GM12878 (cell line): Measurements from ENCODE around the gene PLTP. TPM values are rescaled to one million over a fixed set of nuclear protein-coding genes. Genes with fewer than 3 reads are reported as not detected.

ENCODE experiments used
- ATAC-seq: fragments of 200-7000 bp; cut with Tn5 transposase; 3 replicates; pipeline ENCODE4 v1.9.1; 2020; ENCODE audit warnings: mild to moderate bottlenecking, moderate library complexity
- BruUV-seq: library from RNA; stranded (reverse); fragments of 400-500 nt; replicated peaks from 2 replicates; lab custom pipeline; 2021; lab: Mats Ljungman, UMichigan
- CTCF ChIA-PET: fragments of 300-600 bp; sonication (Branson Sonifier 250); formaldehyde crosslinking; extraction: SDS; loops from one replicate; lab custom pipeline; 2021; ENCODE audit warnings: inconsistent platforms; lab: Yijun Ruan, JAX
- POLR2A ChIA-PET: fragments of 350-600 bp; formaldehyde crosslinking; extraction: SDS; loops from one replicate; lab custom pipeline; 2021; ENCODE audit warnings: inconsistent platforms; lab: Charles Lee
- RAD21 ChIA-PET: fragments of 300-600 bp; sonication (Branson Sonifier 250); formaldehyde crosslinking; loops from one replicate; lab custom pipeline; 2023; ENCODE audit warnings: antibody characterized with exemption; ENCODE audit not compliant: unreplicated experiment; lab: Charles Lee
- SMC1A ChIA-PET: fragments of 300-600 bp; sonication (Branson Sonifier 250); formaldehyde crosslinking; loops from one replicate; lab custom pipeline; 2023; ENCODE audit not compliant: unreplicated experiment, uncharacterized antibody; lab: Charles Lee
- DNase-seq: peaks from one replicate; pipeline ENCODE4 v3.0.0-alpha.2; 2011; ENCODE audit warnings: low read depth, low spot score
- FAIRE-seq: peaks from 3 replicates; lab custom pipeline; 2011; peaks lifted over from hg19 to GRCh38; lab: Jason Lieb, UNC
- H2AFZ ChIP-seq: 2 replicates; pipeline ENCODE4 v1.6.0; 2011; ENCODE audit warnings: low read depth, low read length, control low read depth; ENCODE audit not compliant: control insufficient read depth
- H3K27ac ChIP-seq: 2 replicates; pipeline ENCODE4 v1.5.1; 2011; ENCODE audit warnings: control low read depth; ENCODE audit not compliant: control insufficient read depth, insufficient read depth
- H3K27me3 ChIP-seq, 2 experiments: replicated peaks in 1 of 2; 2 replicates each; pipeline versions ENCODE4 v1.6.0 to v1.6.1; 2011; ENCODE audit warnings: low read length in 1 of 2; ENCODE audit not compliant: control insufficient read depth in 2 of 2, insufficient read depth in 2 of 2
- H3K36me3 ChIP-seq, 2 experiments: 2 replicates each; pipeline ENCODE4 v1.5.1; 2011; ENCODE audit warnings: low read length in 1 of 2; ENCODE audit not compliant: control insufficient read depth in 2 of 2, insufficient read depth in 2 of 2
- H3K4me1 ChIP-seq: 2 replicates; pipeline ENCODE4 v1.6.1; 2011; ENCODE audit warnings: mild to moderate bottlenecking, low read length, moderate library complexity, mixed read lengths; ENCODE audit not compliant: control insufficient read depth, insufficient read depth
- H3K4me2 ChIP-seq: 2 replicates; pipeline ENCODE4 v1.6.0; 2011; ENCODE audit warnings: control low read depth; ENCODE audit not compliant: control insufficient read depth, insufficient read depth
- H3K4me3 ChIP-seq: fragments of 200-600 bp; sonication (generic); 2 replicates; pipeline ENCODE4 v1.5.1; 2016
- H3K79me2 ChIP-seq: 2 replicates; pipeline ENCODE4 v1.6.0; 2011; ENCODE audit warnings: low read length; ENCODE audit not compliant: control insufficient read depth, insufficient read depth
- H3K9ac ChIP-seq: 2 replicates; pipeline ENCODE4 v1.8.0; 2011; ENCODE audit warnings: low read length, control low read depth, mixed read lengths; ENCODE audit not compliant: control insufficient read depth, insufficient read depth
- H3K9me3 ChIP-seq: replicated peaks from 3 replicates; pipeline ENCODE4 v1.5.1; 2011; ENCODE audit warnings: mild to moderate bottlenecking, low read length; ENCODE audit not compliant: control insufficient read depth, insufficient read depth
- H4K20me1 ChIP-seq: 2 replicates; pipeline ENCODE4 v1.6.0; 2011; ENCODE audit not compliant: control insufficient read depth, insufficient read depth
- BACH1 ChIP-seq: fragments of 450-650 bp; IDR thresholded peaks from 2 replicates; pipeline ENCODE4 v1.6.1; 2017; ENCODE audit warnings: mild to moderate bottlenecking, borderline replicate concordance
- CHD2 ChIP-seq: IDR thresholded peaks from 2 replicates; pipeline ENCODE4 v1.6.1; 2011; ENCODE audit warnings: low read depth, low read length, improper control_type of control experiment, borderline replicate concordance
- NBN ChIP-seq: fragments of 450-650 bp; IDR thresholded peaks from 2 replicates; pipeline ENCODE4 v1.6.1; 2016
- SRF ChIP-seq, 2 experiments: IDR thresholded peaks; 2 replicates each; pipeline ENCODE4 v1.6.1; 2011; ENCODE audit warnings: low read depth in 2 of 2, low read length in 2 of 2, mild to moderate bottlenecking in 1 of 2, moderate library complexity in 1 of 2
- STAT1 ChIP-seq: fragments of 450-650 bp; conservative IDR thresholded peaks from 2 replicates; pipeline ENCODE4 v1.6.1; 2014; ENCODE audit warnings: antibody characterized with exemption, mild to moderate bottlenecking
- STAT3 ChIP-seq: IDR thresholded peaks from 2 replicates; pipeline ENCODE4 v1.6.1; 2011; ENCODE audit warnings: low read depth, low read length, improper control_type of control experiment
- WGBS: methylation state at CpG from one replicate; pipeline ENCODE4 v1.1.6; 2016; ENCODE audit warnings: low lambda C conversion rate; ENCODE audit not compliant: insufficient replicate concordance, insufficient coverage; ENCODE audit errors: missing lambda C conversion rate; 5-methylcytosine and 5-hydroxymethylcytosine counted together
- in situ Hi-C: fragments of 300-500 bp; cut with MboI; formaldehyde crosslinking; loops from 9 replicates; pipeline ENCODE4 v1.14.3; 2018; ENCODE audit warnings: mixed read lengths
- intact Hi-C: fragments of 100-400 bp; cut with micrococcal nuclease; formaldehyde crosslinking; loops from one replicate; pipeline ENCODE4 v1.14.2; 2022; ENCODE audit not compliant: unreplicated experiment
- polyA plus RNA-seq, 11 experiments: library from polyadenylated mRNA; depleted of rRNA in 4 of 11; unstranded in 6 of 11; stranded (reverse) in 5 of 11; fragments of >200 nt; fragmentation: Nextera tagmentation in 4 of 11; fragmentation: Illumina TruSeq in 1 of 11; extraction: Ambion mirVana in 4 of 11; extraction: Trizol in 1 of 11; gene quantifications; 1 replicate in 1 of 11; 2 replicates in 10 of 11; pipeline versions ENCODE4 v1.2.1 to v1.2.3, GENCODE V29; 2011 to 2016; ENCODE audit warnings: inconsistent platforms in 2 of 11, missing spikeins in 2 of 11, low read depth in 1 of 11
- total RNA-seq, 4 experiments: library from RNA; depleted of rRNA in 3 of 4; stranded (reverse); fragments of >200 nt in 3 of 4; fragmentation: Illumina TruSeq in 1 of 4; extraction: Trizol in 1 of 4; gene quantifications; 2 replicates each; pipeline versions ENCODE4 v1.2.1 to v1.2.3, GENCODE V29; 2013 to 2021
- TF ChIP-seq, protein P1 (sequence below): fragments of 450-650 bp; IDR thresholded peaks from 2 replicates; pipeline ENCODE4 v1.6.1; 2016; ENCODE audit warnings: mild to moderate bottlenecking
- TF ChIP-seq, protein P2 (sequence below): IDR thresholded peaks from 2 replicates; pipeline ENCODE4 v1.6.1; 2011; ENCODE audit warnings: low read depth, low read length, improper control_type of control experiment, borderline replicate concordance

PLTP gene
- total and polyA plus RNA-seq, 10 of the 15 experiments (the other 5 are each of a cell fraction or from before 2014, with no cell fraction given): 1.6 to 17.0 (median 7.6) TPM

DNA sequence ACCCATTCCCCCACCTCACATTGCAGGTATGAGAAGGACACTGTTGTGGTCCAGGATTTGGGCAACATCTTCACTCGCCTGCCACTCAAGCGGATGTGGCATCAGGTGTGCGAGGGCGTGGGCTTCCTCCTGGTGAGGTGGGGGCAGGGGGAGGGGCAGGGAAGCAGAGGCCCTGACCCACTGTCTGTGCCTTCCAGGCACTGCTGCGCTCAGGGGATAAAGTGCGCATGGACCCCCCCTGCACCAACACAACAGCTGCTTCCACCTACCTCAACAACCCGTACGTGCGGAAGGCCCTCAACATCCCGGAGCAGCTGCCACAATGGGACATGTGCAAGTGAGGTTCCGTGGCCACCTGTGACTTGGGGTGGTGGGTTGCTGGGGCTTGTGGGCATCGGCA, 17.2 kb downstream of the PLTP start:
- POLR2A ChIA-PET: no interaction called here
- ATAC-seq: no peak
- FAIRE-seq: no peak
- Histone ChIP-seq H2AFZ (no peak overlapping the region), H3K4me3 (no peak overlapping the region), H3K9ac (no peak overlapping the region), H3K79me2 (peaks cover 4% of the 10 kb centered on the region), H4K20me1 (no peaks in the 10 kb centered on the region), H3K4me2 (no peak overlapping the region), H3K27me3 (no peaks in the 10 kb centered on the region), H3K4me1 (peaks cover 22% of the 10 kb centered on the region), H3K9me3 (no peaks in the 10 kb centered on the region), H3K36me3 (peaks cover 0 to 4% of the 10 kb centered on the region in 2 experiments; a peak in 2 of 4 replicates), H3K27ac (no peak overlapping the region)
- intact Hi-C loops: loop anchor here (5.0 kb wide), 1 partner anchor 78 kb away; the partner anchor contains the start of gene ZNF335
- 88% methylated on average over 12 of the region's 12 CpGs for WGBS
- TF ChIP-seq, protein P1, sequence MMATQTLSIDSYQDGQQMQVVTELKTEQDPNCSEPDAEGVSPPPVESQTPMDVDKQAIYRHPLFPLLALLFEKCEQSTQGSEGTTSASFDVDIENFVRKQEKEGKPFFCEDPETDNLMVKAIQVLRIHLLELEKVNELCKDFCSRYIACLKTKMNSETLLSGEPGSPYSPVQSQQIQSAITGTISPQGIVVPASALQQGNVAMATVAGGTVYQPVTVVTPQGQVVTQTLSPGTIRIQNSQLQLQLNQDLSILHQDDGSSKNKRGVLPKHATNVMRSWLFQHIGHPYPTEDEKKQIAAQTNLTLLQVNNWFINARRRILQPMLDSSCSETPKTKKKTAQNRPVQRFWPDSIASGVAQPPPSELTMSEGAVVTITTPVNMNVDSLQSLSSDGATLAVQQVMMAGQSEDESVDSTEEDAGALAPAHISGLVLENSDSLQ: no peak
- TF ChIP-seq BACH1: no peak
- TF ChIP-seq STAT1: no peak
- no peak for TF ChIP-seq NBN
- no peak for TF ChIP-seq CHD2
- no peak for TF ChIP-seq SRF (IDR thresholded peaks at IDR 0.05; ENCODE audit: low read depth in 2 of 2, low read length in 2 of 2)
- TF ChIP-seq, protein P2, sequence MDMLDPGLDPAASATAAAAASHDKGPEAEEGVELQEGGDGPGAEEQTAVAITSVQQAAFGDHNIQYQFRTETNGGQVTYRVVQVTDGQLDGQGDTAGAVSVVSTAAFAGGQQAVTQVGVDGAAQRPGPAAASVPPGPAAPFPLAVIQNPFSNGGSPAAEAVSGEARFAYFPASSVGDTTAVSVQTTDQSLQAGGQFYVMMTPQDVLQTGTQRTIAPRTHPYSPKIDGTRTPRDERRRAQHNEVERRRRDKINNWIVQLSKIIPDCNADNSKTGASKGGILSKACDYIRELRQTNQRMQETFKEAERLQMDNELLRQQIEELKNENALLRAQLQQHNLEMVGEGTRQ: no peak
- TF ChIP-seq STAT3: no peak
- RAD21 ChIA-PET: no interaction called here
- CTCF ChIA-PET: no interaction called here
- in situ Hi-C loops: no loop called here
- BruUV-seq: no TSS peak
- DNase-seq: no peak
- SMC1A ChIA-PET: no interaction called here
